ENCODE results near the gene XRCC3. TPM values are rescaled to one million over a fixed set of nuclear protein-coding genes. Genes with fewer than 3 reads are reported as not detected.

The XRCC3 gene
- total RNA-seq, 4 donors from 2014 or later, result 11.6 to 42.9 (median 16.2) TPM

DNA sequence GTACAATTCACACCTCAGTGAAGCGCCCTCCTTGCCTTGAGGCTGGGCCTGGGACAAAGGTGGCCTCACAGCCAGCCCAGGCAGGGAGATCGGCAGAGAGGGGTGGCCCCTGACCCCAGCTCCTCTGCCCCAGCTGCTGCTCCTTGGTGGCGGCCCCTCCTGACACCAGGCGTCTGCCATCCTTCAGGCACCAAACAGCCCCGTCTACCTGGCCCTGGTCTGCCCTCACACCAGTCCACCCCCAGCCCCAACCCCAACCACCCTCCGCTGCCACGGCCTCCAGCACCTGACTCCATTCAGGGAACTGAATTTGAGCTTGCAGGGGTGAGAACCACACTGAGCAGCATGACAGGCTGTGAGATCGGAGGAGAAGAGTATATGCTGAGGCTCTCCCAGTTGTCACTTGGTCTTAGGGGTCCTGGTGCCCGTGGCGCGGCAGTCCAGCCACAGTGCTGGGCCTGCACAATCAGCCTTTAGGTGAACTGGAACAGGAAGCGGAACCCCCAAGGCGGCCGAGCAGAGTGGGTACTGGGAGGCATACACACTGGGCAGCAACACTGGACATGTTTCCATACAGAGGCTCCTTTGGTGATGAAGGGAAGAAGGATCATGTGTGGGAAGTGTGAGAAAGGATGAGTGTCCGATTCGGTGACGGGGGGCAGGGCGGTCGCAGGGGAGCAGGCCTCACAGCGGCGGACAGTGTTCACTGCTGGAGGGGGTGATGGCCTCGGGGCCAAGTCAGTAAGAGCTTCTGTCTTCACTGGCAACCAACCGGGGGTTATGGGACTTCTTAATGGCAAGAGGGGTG, 19.0 kb upstream of the XRCC3 start:
- DNase-seq, result peak in 1 of 3 donors; percentile 35
- Histone ChIP-seq H3K36me3 (peaks cover 0 to 83% (median 0%) of the 10 kb centered on the region in 3 donors), H3K4me1 (no peaks in the 10 kb centered on the region), H3K27me3 (no peaks in the 10 kb centered on the region), H3K4me3 (no peak overlapping the region), H3K27ac (no peak overlapping the region), H3K9me3 (no peaks in the 10 kb centered on the region)
- TF ChIP-seq, protein P1, sequence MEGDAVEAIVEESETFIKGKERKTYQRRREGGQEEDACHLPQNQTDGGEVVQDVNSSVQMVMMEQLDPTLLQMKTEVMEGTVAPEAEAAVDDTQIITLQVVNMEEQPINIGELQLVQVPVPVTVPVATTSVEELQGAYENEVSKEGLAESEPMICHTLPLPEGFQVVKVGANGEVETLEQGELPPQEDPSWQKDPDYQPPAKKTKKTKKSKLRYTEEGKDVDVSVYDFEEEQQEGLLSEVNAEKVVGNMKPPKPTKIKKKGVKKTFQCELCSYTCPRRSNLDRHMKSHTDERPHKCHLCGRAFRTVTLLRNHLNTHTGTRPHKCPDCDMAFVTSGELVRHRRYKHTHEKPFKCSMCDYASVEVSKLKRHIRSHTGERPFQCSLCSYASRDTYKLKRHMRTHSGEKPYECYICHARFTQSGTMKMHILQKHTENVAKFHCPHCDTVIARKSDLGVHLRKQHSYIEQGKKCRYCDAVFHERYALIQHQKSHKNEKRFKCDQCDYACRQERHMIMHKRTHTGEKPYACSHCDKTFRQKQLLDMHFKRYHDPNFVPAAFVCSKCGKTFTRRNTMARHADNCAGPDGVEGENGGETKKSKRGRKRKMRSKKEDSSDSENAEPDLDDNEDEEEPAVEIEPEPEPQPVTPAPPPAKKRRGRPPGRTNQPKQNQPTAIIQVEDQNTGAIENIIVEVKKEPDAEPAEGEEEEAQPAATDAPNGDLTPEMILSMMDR (IDR thresholded peaks at IDR 0.05), result no peak
- no peak for TF ChIP-seq POLR2A (IDR thresholded peaks at IDR 0.05)

DNA sequence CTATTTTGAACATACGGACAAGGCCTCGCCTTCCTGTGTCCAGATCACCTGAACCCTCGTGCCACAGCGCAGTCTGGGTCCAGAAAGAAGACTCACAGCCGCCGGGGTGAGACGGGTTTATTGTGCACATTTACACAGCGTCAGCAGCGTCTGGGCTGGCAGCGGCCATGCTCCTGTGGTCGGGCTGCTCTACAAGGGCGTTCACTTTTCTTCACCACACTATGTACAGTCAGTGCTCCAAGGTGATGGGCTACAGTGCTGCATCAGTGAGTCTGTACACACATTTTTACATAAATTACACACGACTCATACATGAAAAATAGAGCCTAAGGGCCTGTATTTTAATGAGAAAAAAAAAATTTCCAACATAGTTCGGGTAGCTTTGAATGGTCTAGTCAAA, 18.4 kb upstream of the XRCC3 start:
- Histone ChIP-seq H3K27ac (no peak overlapping the region), H3K27me3 (no peaks in the 10 kb centered on the region), H3K4me1 (no peaks in the 10 kb centered on the region), H3K36me3 (peaks cover 0 to 83% (median 0%) of the 10 kb centered on the region in 3 donors), H3K4me3 (no peak overlapping the region), H3K9me3 (no peaks in the 10 kb centered on the region)
- DNase-seq, result peak in 1 of 3 donors; percentile 38
- TF ChIP-seq POLR2A (IDR thresholded peaks at IDR 0.05), result no peak
- TF ChIP-seq, protein P1 (IDR thresholded peaks at IDR 0.05), result no peak

DNA sequence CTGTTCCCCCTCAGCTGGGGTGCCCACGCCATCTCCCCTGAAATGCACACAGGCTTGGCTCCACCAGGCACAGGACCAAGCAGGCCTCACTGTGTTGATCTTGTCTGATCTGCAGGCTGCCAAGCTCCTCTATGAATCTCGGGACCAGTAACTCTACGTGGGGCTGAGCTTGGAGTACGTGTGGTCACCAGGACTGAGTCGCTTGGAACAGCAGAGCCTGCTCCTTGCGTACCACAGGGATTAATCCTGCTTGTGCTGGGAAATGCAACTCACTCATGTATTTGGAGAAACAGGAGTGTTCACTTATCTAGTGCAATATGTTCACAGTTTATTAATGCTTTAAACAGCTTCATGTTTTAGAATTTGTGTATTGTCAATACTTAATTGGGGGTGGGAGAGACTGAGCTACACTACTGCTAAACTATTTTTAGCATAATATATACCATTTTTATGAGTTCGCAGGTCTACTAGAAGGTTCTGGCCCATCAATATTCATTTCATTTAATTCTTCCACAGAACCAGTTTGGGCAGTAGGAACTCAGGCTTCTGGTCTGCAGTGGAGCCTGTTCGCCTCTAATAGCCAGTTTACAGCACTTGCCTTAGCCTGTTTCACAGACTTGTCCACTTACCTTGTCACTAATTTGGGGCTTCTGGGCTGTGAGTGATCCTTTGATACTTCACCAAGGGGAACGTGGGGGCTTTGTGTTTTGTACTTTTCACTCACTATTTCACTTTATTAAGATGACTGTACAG, 17.8 kb upstream of the XRCC3 start:
- Histone ChIP-seq H3K4me1 (peaks cover 0 to 3% (median 0%) of the 10 kb centered on the region in 4 donors), H3K9me3 (no peaks in the 10 kb centered on the region), H3K36me3 (peaks cover 0 to 80% (median 0%) of the 10 kb centered on the region in 3 donors), H3K4me3 (no peak overlapping the region), H3K27me3 (no peaks in the 10 kb centered on the region), H3K27ac (no peak overlapping the region)
- DNase-seq, result no peak
- TF ChIP-seq, protein P1 (IDR thresholded peaks at IDR 0.05), result no peak
- no peak for TF ChIP-seq POLR2A (IDR thresholded peaks at IDR 0.05)

DNA sequence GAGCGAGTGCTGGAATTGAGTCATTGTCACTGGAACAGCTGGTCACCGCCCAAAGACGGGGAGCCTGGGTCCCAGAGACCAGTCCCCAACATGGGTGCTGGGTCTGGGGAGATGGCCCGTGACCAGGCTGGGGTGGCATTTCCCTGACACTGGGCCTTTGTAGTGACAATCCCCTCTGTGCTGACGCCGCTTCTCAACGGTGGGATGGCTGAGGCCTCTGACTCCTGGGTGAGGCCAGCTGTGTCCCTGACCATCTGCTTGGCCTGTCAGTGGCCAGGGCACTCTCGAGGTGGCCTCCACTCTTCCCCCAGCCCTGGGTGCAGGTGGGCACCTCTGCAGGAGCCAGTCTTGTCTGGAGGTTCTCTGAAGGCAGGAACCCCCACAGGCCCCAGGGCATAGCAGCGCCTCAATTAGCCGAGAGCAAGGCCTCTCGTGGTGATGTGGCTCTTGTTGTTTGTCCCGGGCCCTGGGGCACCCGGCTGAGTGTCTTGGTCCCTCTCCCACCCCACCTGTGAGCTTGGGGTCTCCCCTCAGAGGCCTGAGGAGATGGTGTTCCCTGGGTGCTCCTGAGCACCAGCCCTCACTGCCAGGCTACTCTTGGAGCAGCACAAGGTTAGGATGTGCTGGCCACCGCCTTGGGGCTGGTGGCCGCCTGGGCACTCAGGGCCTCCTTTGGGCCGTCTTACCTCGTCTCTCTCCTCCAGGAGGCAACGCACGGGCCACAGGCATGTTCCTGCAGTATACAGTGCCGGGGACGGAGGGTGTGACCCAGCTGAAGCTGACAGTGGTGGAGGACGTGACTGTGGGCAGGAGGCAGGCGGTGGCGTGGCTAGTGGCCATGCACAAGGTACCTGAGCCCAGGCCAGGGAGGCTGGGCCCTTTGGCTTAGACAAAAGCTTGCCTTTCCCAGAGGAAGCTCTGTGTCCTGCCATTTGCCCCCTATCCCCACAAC, 16.9 kb upstream of the XRCC3 start:
- Histone ChIP-seq H3K9me3 (no peaks in the 10 kb centered on the region), H3K4me1 (peaks cover 0 to 11% (median 0%) of the 10 kb centered on the region in 4 donors), H3K27ac (no peak overlapping the region), H3K36me3 (peaks cover 0 to 80% (median 0%) of the 10 kb centered on the region in 3 donors), H3K27me3 (no peaks in the 10 kb centered on the region), H3K4me3 (no peak overlapping the region)
- TF ChIP-seq POLR2A (IDR thresholded peaks at IDR 0.05), result no peak
- TF ChIP-seq, protein P1 (IDR thresholded peaks at IDR 0.05), result no peak
- peak in 1 of 3 donors; percentile 47 for DNase-seq

DNA sequence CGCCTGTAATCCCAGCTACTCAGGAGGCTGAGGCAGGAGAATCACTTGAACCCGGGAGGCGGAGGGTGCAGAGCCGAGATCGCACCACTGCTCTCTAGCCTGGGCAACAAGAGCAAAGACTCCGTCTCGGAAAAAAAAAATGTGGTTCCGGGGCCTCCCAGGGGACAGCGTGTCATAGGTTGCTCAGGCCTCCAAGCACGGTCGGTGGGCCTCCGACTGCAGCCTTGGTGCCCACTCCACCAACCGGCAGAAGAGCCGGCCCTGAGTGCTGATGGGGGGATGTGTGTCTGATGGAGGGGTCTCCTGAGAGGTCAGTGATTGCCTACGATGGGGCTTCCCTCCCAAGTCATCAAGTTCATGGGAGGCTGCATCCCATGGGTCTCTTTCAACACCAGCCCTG, 16.2 kb upstream of the XRCC3 start:
- H3K27me3 ChIP-seq, result no peaks in the 10 kb centered on the region
- no peak overlapping the region for H3K27ac ChIP-seq
- no peak overlapping the region for H3K4me3 ChIP-seq
- H3K9me3 ChIP-seq, result no peaks in the 10 kb centered on the region
- no peak for DNase-seq
- TF ChIP-seq, protein P1 (IDR thresholded peaks at IDR 0.05), result no peak
- TF ChIP-seq POLR2A (IDR thresholded peaks at IDR 0.05), result no peak
- H3K36me3 ChIP-seq, result peaks cover 0 to 77% (median 0%) of the 10 kb centered on the region in 3 donors
- H3K4me1 ChIP-seq, result peaks cover 0 to 13% (median 0%) of the 10 kb centered on the region in 4 donors
